Measurements from ENCODE around the gene ARHGAP45. TPM values are rescaled to one million over a fixed set of nuclear protein-coding genes. Genes with fewer than 3 reads are reported as not detected.

The ARHGAP45 gene
- polyA plus RNA-seq, 2 of the 4 experiments (the other 2 are of a cell fraction): 1.2 to 1.9 TPM

DNA sequence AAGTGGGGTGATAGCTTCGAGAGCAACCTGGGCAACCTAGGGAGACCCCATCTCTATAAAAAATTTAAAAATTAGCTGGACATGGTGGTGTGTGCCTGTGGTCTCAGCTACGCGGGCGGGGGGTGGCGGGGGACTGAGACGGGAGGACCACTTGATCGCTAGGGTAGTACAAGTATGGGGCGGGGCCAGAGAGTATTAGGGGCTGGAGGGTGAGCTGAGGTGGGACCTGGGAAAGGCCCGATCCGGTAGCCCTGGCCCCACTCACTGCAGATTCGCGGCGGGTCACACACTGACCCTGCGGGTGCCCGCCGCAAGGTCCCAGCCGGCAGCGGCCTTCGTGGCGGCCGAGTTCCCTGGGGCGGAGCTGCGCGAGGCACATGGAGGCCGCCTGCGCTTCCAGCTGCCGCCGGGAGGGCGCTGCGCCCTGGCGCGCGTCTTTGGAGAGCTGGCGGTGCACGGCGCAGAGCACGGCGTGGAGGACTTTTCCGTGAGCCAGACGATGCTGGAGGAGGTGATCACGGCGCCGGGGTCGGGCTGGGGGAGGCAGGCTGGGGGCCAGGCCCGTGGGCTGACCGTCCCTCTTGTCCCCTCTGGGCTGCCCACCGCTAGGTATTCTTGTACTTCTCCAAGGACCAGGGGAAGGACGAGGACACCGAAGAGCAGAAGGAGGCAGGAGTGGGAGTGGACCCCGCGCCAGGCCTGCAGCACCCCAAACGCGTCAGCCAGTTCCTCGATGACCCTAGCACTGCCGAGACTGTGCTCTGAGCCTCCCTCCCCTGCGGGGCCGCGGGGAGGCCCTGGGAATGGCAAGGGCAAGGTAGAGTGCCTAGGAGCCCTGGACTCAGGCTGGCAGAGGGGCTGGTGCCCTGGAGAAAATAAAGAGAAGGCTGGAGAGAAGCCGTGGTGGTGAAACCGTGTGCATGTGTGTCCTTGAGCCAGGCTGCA, 2.0 kb upstream of the ARHGAP45 start:
- TF ChIP-seq JUNB (IDR thresholded peaks at IDR 0.05): no peak
- TF ChIP-seq FOSB (CRISPR knock-in tag; IDR thresholded peaks at IDR 0.05): no peak
- no peak for TF ChIP-seq EHF (CRISPR knock-in tag; IDR thresholded peaks at IDR 0.05)
- TF ChIP-seq NFE2L2 (conservative IDR thresholded peaks at IDR 0.05; ENCODE audit: low read length): no peak
- no peak for TF ChIP-seq TFCP2L1 (CRISPR knock-in tag; IDR thresholded peaks at IDR 0.05)
- TF ChIP-seq SREBF2 (IDR thresholded peaks at IDR 0.05): no peak
- peak; percentile 99 for TF ChIP-seq HDAC2 (IDR thresholded peaks at IDR 0.05)
- TF ChIP-seq HOXB5 (CRISPR knock-in tag; IDR thresholded peaks at IDR 0.05): 0 out of 2 replicates have a peak, but pooled peaks have one; percentile 22
- TF ChIP-seq ESRRA (IDR thresholded peaks at IDR 0.05; ENCODE audit: borderline replicate concordance, low read length): no peak
- no peak for TF ChIP-seq ZSCAN20 (CRISPR knock-in tag; IDR thresholded peaks at IDR 0.05)
- TF ChIP-seq, protein P1, sequence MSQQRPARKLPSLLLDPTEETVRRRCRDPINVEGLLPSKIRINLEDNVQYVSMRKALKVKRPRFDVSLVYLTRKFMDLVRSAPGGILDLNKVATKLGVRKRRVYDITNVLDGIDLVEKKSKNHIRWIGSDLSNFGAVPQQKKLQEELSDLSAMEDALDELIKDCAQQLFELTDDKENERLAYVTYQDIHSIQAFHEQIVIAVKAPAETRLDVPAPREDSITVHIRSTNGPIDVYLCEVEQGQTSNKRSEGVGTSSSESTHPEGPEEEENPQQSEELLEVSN (IDR thresholded peaks at IDR 0.05; ENCODE audit: borderline replicate concordance, low read depth): peak; percentile 89
- peak; percentile 32 to 41; a peak in 3 of 5 replicates for TF ChIP-seq RAD21 (conservative IDR thresholded peaks at IDR 0.05 in 1 of 2, IDR thresholded peaks at IDR 0.05 in 1 of 2)
- TF ChIP-seq FOXS1 (CRISPR knock-in tag; IDR thresholded peaks at IDR 0.05): no peak
- TF ChIP-seq PHF8 (IDR thresholded peaks at IDR 0.05; ENCODE audit: borderline replicate concordance, low read depth): no peak
- TF ChIP-seq MYC (IDR thresholded peaks at IDR 0.05; ENCODE audit: borderline replicate concordance, low read length): peak; percentile 47; the same call in 1 of the 2 replicates
- TF ChIP-seq, protein P2, sequence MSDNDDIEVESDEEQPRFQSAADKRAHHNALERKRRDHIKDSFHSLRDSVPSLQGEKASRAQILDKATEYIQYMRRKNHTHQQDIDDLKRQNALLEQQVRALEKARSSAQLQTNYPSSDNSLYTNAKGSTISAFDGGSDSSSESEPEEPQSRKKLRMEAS (IDR thresholded peaks at IDR 0.05): peak; percentile 95
- TF ChIP-seq, protein P3, sequence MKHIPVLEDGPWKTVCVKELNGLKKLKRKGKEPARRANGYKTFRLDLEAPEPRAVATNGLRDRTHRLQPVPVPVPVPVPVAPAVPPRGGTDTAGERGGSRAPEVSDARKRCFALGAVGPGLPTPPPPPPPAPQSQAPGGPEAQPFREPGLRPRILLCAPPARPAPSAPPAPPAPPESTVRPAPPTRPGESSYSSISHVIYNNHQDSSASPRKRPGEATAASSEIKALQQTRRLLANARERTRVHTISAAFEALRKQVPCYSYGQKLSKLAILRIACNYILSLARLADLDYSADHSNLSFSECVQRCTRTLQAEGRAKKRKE (CRISPR knock-in tag; IDR thresholded peaks at IDR 0.05; ENCODE audit: low read depth): peak; percentile 36; the same call in 1 of the 2 replicates
- TF ChIP-seq RNF2 (IDR thresholded peaks at IDR 0.05; ENCODE audit: borderline replicate concordance, low read depth): peak; percentile 77; the same call in 1 of the 2 replicates
- TF ChIP-seq, protein P4, sequence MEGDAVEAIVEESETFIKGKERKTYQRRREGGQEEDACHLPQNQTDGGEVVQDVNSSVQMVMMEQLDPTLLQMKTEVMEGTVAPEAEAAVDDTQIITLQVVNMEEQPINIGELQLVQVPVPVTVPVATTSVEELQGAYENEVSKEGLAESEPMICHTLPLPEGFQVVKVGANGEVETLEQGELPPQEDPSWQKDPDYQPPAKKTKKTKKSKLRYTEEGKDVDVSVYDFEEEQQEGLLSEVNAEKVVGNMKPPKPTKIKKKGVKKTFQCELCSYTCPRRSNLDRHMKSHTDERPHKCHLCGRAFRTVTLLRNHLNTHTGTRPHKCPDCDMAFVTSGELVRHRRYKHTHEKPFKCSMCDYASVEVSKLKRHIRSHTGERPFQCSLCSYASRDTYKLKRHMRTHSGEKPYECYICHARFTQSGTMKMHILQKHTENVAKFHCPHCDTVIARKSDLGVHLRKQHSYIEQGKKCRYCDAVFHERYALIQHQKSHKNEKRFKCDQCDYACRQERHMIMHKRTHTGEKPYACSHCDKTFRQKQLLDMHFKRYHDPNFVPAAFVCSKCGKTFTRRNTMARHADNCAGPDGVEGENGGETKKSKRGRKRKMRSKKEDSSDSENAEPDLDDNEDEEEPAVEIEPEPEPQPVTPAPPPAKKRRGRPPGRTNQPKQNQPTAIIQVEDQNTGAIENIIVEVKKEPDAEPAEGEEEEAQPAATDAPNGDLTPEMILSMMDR (IDR thresholded peaks at IDR 0.05): peak; percentile 49
- no peak for TF ChIP-seq POLR2AphosphoS2 (conservative IDR thresholded peaks at IDR 0.05; ENCODE audit: low read length)
- TF ChIP-seq FOSL2 (IDR thresholded peaks at IDR 0.05): no peak
- TF ChIP-seq FOSL2 (CRISPR knock-in tag; IDR thresholded peaks at IDR 0.05): no peak
- TF ChIP-seq SMC3 (IDR thresholded peaks at IDR 0.05): peak; percentile 23; the same call in 1 of the 3 replicates
- TF ChIP-seq NPAS2 (CRISPR knock-in tag; IDR thresholded peaks at IDR 0.05; ENCODE audit: borderline replicate concordance): no peak
- no peak for TF ChIP-seq RARB (CRISPR knock-in tag; IDR thresholded peaks at IDR 0.05)
- TF ChIP-seq EP300 (IDR thresholded peaks at IDR 0.05): no peak
- WGBS (ENCODE audit: missing lambda C conversion rate): 39% methylated on average over 8 of the region's 60 CpGs
- H3K4me1 ChIP-seq: peaks cover 33% of the 10 kb centered on the region
- peak overlapping the region; percentile 93 for H3K4me2 ChIP-seq
- peak overlapping the region; percentile 53 to 75; a peak in 5 of 6 replicates for H3K27ac ChIP-seq
- ChIA-PET CTCF (interaction anchor here (0.6 to 2.7 kb wide), 18 partner anchors 8 to 153 kb away, joined by 3 to 18 read pairs (median 4); no protein-coding TSS in a partner anchor), POLR2A (interaction anchor here (0.5 to 1.9 kb wide), 3 partner anchors 9 to 21 kb away, joined by 3 to 8 read pairs (median 3); no protein-coding TSS in a partner anchor)
- DNase-seq (ENCODE audit: low read depth in 1 of 2, low spot score in 1 of 2) (peak; percentile 44 to 77), FAIRE-seq (no peak), ATAC-seq (peak; percentile 71 to 87)
- H3K4me3 ChIP-seq: no peak overlapping the region
- H3K9me3 ChIP-seq: no peaks in the 10 kb centered on the region

Data from A549 (cell line).